ENCODE results near the gene HSPA12B.
"Not testable (repeated sequence)": the region's sequence is repeated elsewhere in the genome, so short reads cannot be mapped to it uniquely, and the experiment has no call there.

Gene HSPA12B

GRCh38 chr20:3786126-3786484, 53.6 kb downstream of the HSPA12B start:
- H3K4me1 Mint-ChIP-seq, result peaks cover 44% of the 10 kb centered on the region
- ATAC-seq (replicated peaks; ENCODE audit: extremely low read depth, poor library complexity, severe bottlenecking), result no peak
- no peaks in the 10 kb centered on the region for H3K27me3 Mint-ChIP-seq
- H3K9me3 Mint-ChIP-seq, result no peaks in the 10 kb centered on the region
- no peak overlapping the region for H3K27ac Mint-ChIP-seq (ENCODE audit: low read depth)
- peaks cover 8% of the 10 kb centered on the region for H3K36me3 Mint-ChIP-seq (ENCODE audit: insufficient read depth)
- no peak for DNase-seq (ENCODE audit: low spot score in 2 of 2)
- peak overlapping the region; percentile 74 for H3K4me3 Mint-ChIP-seq

GRCh38 chr20:3786665-3787323, 54.3 kb downstream of the HSPA12B start, which contains the start of gene CENPB:
Gene CENPB, minus strand, starts transcription at chr20:3786740. Its CDS starts 257 bp downstream, at chr20:3786483.
- ATAC-seq (replicated peaks; ENCODE audit: extremely low read depth, poor library complexity, severe bottlenecking) (peak; percentile 88), DNase-seq (ENCODE audit: low spot score in 2 of 2) (peak; percentile 78 to 88)
- peak within 1 kb of the TSS; percentile 74 for H3K4me3 Mint-ChIP-seq
- H3K9me3 Mint-ChIP-seq, result no peaks in the 10 kb centered on the region
- peak within 1 kb of the TSS; percentile 13 for H3K27ac Mint-ChIP-seq (ENCODE audit: low read depth)
- H3K27me3 Mint-ChIP-seq, result no peaks in the 10 kb centered on the region
- peaks cover 37% of the 10 kb centered on the region for H3K4me1 Mint-ChIP-seq
- peaks cover 5% of the 10 kb centered on the region for H3K36me3 Mint-ChIP-seq (ENCODE audit: insufficient read depth)

- DNase-seq (ENCODE audit: low spot score in 2 of 2) (no peak), ATAC-seq (replicated peaks; ENCODE audit: extremely low read depth, poor library complexity, severe bottlenecking) (no peak)
- H3K4me3 Mint-ChIP-seq, result peak overlapping the region; percentile 74
- peak overlapping the region; percentile 13 for H3K27ac Mint-ChIP-seq (ENCODE audit: low read depth)
- H3K4me1 Mint-ChIP-seq, result peaks cover 35% of the 10 kb centered on the region
- H3K9me3 Mint-ChIP-seq, result no peaks in the 10 kb centered on the region
- H3K36me3 Mint-ChIP-seq (ENCODE audit: insufficient read depth), result peaks cover 5% of the 10 kb centered on the region
- H3K27me3 Mint-ChIP-seq, result no peaks in the 10 kb centered on the region
Measured at GRCh38 chr20:3787324-3788014, 55.0 kb downstream of the HSPA12B start.

GRCh38 chr20:3788685-3789155, 56.2 kb downstream of the HSPA12B start:
- peak overlapping the region; percentile 22 for H3K27ac Mint-ChIP-seq (ENCODE audit: low read depth)
- ATAC-seq (replicated peaks; ENCODE audit: extremely low read depth, poor library complexity, severe bottlenecking) (no peak), DNase-seq (ENCODE audit: low spot score in 2 of 2) (no peak)
- no peaks in the 10 kb centered on the region for H3K27me3 Mint-ChIP-seq
- no peaks in the 10 kb centered on the region for H3K9me3 Mint-ChIP-seq
- H3K36me3 Mint-ChIP-seq (ENCODE audit: insufficient read depth), result peaks cover 5% of the 10 kb centered on the region
- peak overlapping the region; percentile 36 for H3K4me3 Mint-ChIP-seq
- H3K4me1 Mint-ChIP-seq, result peaks cover 28% of the 10 kb centered on the region

- H3K27ac Mint-ChIP-seq (ENCODE audit: low read depth), result peak overlapping the region; percentile 22
- H3K9me3 Mint-ChIP-seq; H3K27me3 Mint-ChIP-seq; H3K36me3 Mint-ChIP-seq (ENCODE audit: insufficient read depth); ATAC-seq (replicated peaks; ENCODE audit: extremely low read depth, poor library complexity, severe bottlenecking); DNase-seq (ENCODE audit: low spot score in 2 of 2): not testable (repeated sequence)
- peaks cover 26% of the 10 kb centered on the region for H3K4me1 Mint-ChIP-seq
- peak overlapping the region; percentile 36 for H3K4me3 Mint-ChIP-seq
Measured at GRCh38 chr20:3789201-3789600, 56.7 kb downstream of the HSPA12B start.

GRCh38 chr20:3794168-3794567, 61.7 kb downstream of the HSPA12B start:
- not testable (repeated sequence) for H3K27me3 Mint-ChIP-seq; H3K9me3 Mint-ChIP-seq; H3K27ac Mint-ChIP-seq (ENCODE audit: low read depth); DNase-seq (ENCODE audit: low spot score in 2 of 2); H3K4me3 Mint-ChIP-seq; ATAC-seq (replicated peaks; ENCODE audit: extremely low read depth, poor library complexity, severe bottlenecking)
- H3K4me1 Mint-ChIP-seq, result peaks cover 31% of the 10 kb centered on the region
- peaks cover 24% of the 10 kb centered on the region for H3K36me3 Mint-ChIP-seq (ENCODE audit: insufficient read depth)

GRCh38 chr20:3794701-3795420, 62.4 kb downstream of the HSPA12B start:
- H3K4me1 Mint-ChIP-seq, result peaks cover 37% of the 10 kb centered on the region
- no peak for DNase-seq (ENCODE audit: low spot score in 2 of 2)
- peaks cover 27% of the 10 kb centered on the region for H3K36me3 Mint-ChIP-seq (ENCODE audit: insufficient read depth)
- H3K27me3 Mint-ChIP-seq, result no peaks in the 10 kb centered on the region
- no peaks in the 10 kb centered on the region for H3K9me3 Mint-ChIP-seq
- H3K27ac Mint-ChIP-seq (ENCODE audit: low read depth), result peak overlapping the region; percentile 88
- no peak for ATAC-seq (replicated peaks; ENCODE audit: extremely low read depth, poor library complexity, severe bottlenecking)
- peak overlapping the region; percentile 99 for H3K4me3 Mint-ChIP-seq

GRCh38 chr20:3795511-3796468, 63.3 kb downstream of the HSPA12B start, which contains the start of gene CDC25B:
Gene CDC25B, plus strand, starts transcription at chr20:3796310. Its CDS starts 222 bp downstream, at chr20:3796532.
- Mint-ChIP-seq H3K27me3 (no peaks in the 10 kb centered on the region), H3K9me3 (no peaks in the 10 kb centered on the region), H3K4me1 (peaks cover 45% of the 10 kb centered on the region), H3K4me3 (peak within 1 kb of the TSS; percentile 99), H3K27ac (ENCODE audit: low read depth) (peak within 1 kb of the TSS; percentile 95), H3K36me3 (ENCODE audit: insufficient read depth) (peaks cover 32% of the 10 kb centered on the region)
- ATAC-seq (replicated peaks; ENCODE audit: extremely low read depth, poor library complexity, severe bottlenecking) (peak; percentile 86), DNase-seq (ENCODE audit: low spot score in 2 of 2) (peak; percentile 76 to 79)

GRCh38 chr20:3796477-3797225, 64.2 kb downstream of the HSPA12B start:
- Mint-ChIP-seq H3K27ac (ENCODE audit: low read depth) (peak overlapping the region; percentile 95), H3K4me1 (peaks cover 51% of the 10 kb centered on the region), H3K4me3 (peak overlapping the region; percentile 99), H3K36me3 (ENCODE audit: insufficient read depth) (peaks cover 38% of the 10 kb centered on the region), H3K27me3 (no peaks in the 10 kb centered on the region), H3K9me3 (no peaks in the 10 kb centered on the region)
- DNase-seq (ENCODE audit: low spot score in 2 of 2) (no peak), ATAC-seq (replicated peaks; ENCODE audit: extremely low read depth, poor library complexity, severe bottlenecking) (no peak)

- no peak for DNase-seq (ENCODE audit: low spot score in 2 of 2)
- peaks cover 44% of the 10 kb centered on the region for H3K36me3 Mint-ChIP-seq (ENCODE audit: insufficient read depth)
- H3K9me3 Mint-ChIP-seq, result no peaks in the 10 kb centered on the region
- peaks cover 53% of the 10 kb centered on the region for H3K4me1 Mint-ChIP-seq
- no peaks in the 10 kb centered on the region for H3K27me3 Mint-ChIP-seq
- peak overlapping the region; percentile 95 for H3K27ac Mint-ChIP-seq (ENCODE audit: low read depth)
- H3K4me3 Mint-ChIP-seq, result peak overlapping the region; percentile 99
- no peak for ATAC-seq (replicated peaks; ENCODE audit: extremely low read depth, poor library complexity, severe bottlenecking)
Measured at GRCh38 chr20:3797226-3797545, 64.7 kb downstream of the HSPA12B start.

GRCh38 chr20:3797592-3798372, 65.3 kb downstream of the HSPA12B start:
- H3K27ac Mint-ChIP-seq (ENCODE audit: low read depth), result peak overlapping the region; percentile 95
- peaks cover 59% of the 10 kb centered on the region for H3K4me1 Mint-ChIP-seq
- H3K4me3 Mint-ChIP-seq, result peak overlapping the region; percentile 99
- no peak for DNase-seq (ENCODE audit: low spot score in 2 of 2)
- no peaks in the 10 kb centered on the region for H3K27me3 Mint-ChIP-seq
- H3K9me3 Mint-ChIP-seq, result no peaks in the 10 kb centered on the region
- peaks cover 50% of the 10 kb centered on the region for H3K36me3 Mint-ChIP-seq (ENCODE audit: insufficient read depth)
- ATAC-seq (replicated peaks; ENCODE audit: extremely low read depth, poor library complexity, severe bottlenecking), result no peak

Measured in central memory CD8-positive, alpha-beta T cell (primary cell).